ENCODE measurements around the gene ZIK1.

Gene ZIK1

DNA sequence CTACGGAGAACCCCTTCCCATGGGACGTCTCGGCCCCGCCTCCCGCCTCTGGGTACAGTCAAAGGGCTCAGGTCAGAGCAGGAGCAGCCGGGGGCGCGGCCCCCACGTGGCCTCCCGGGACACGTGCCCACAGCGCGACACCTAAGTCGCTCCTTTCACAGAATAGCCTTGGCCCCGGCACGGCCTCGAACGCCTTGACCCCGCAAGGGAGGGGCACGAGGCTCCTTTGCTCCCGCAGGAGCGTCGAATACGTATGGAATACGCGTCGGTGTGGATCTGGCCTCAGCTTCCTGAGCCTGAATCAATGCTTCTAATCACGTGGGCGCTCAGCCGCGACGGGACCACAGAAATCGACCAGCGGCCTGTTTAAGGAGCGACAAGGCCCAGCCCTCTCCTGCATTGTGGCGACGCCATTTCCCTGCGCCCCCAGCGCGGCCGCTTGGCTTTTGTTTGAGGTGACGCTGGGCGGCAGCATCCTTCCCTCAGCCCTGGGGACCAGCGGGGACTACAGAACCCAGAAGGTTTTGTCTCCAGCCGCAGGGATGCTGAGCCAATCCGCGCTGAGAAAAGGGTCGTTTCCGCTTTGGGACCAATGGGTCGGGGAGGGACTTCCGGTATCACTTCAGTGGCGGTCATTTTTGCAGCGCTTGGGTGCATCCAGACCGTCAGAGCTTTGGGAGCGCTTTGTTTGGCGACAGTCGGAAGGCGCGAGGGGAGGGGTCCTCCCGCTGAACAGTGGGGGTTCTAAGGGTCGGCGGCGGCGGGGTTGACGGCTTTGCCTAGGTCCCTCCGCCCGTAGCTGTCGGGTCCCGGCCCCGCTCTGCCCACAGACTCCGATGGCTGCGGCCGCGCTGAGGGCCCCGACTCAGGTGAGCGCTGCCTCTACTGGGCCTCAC is at the start of gene ZIK1:
Gene ZIK1, plus strand, starts transcription at position 625 of the 896 bp plus-strand sequence. Its CDS starts 212 bp downstream, at position 837.
- Histone ChIP-seq H3K4me3 (ENCODE audit: low read length) (peak within 1 kb of the TSS; percentile 95), H3K9ac (ENCODE audit: low read length) (peak within 1 kb of the TSS; percentile 86), H3K27ac (ENCODE audit: low read length) (peak within 1 kb of the TSS; percentile 60), H3K9me3 (ENCODE audit: control insufficient read depth, low read depth, low read length) (no peaks in the 10 kb centered on the region), H3K4me1 (ENCODE audit: control insufficient read depth, low read depth, low read length) (peaks cover 10% of the 10 kb centered on the region), H3K27me3 (ENCODE audit: control insufficient read depth, insufficient read depth, low read length) (no peaks in the 10 kb centered on the region), H3K36me3 (ENCODE audit: control insufficient read depth, low read depth, low read length) (peaks cover 24% of the 10 kb centered on the region)

DNA sequence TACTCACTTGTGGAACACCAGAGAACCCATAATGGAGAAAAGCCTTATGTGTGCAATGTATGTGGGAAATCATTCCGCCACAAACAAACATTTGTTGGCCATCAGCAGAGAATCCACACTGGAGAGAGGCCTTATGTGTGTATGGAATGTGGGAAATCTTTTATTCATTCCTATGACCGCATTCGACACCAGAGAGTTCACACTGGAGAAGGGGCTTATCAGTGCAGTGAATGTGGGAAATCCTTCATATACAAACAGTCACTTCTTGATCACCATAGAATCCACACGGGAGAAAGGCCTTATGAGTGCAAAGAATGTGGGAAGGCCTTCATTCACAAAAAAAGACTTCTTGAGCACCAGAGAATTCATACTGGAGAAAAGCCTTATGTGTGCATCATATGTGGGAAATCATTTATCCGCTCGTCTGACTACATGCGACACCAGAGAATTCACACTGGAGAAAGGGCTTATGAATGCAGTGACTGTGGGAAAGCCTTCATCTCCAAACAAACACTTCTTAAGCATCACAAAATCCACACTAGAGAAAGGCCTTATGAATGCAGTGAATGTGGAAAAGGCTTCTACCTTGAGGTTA is 45.9 kb upstream of the ZIK1 start:
- Histone ChIP-seq H3K9ac (ENCODE audit: low read length) (no peak overlapping the region), H3K9me3 (ENCODE audit: control insufficient read depth, low read depth, low read length) (peaks cover 34% of the 10 kb centered on the region), H3K27me3 (ENCODE audit: control insufficient read depth, insufficient read depth, low read length) (no peaks in the 10 kb centered on the region), H3K4me1 (ENCODE audit: control insufficient read depth, low read depth, low read length) (no peaks in the 10 kb centered on the region), H3K36me3 (ENCODE audit: control insufficient read depth, low read depth, low read length) (peaks cover 53% of the 10 kb centered on the region), H3K27ac (ENCODE audit: low read length) (no peak overlapping the region), H3K4me3 (ENCODE audit: low read length) (no peak overlapping the region)

DNA sequence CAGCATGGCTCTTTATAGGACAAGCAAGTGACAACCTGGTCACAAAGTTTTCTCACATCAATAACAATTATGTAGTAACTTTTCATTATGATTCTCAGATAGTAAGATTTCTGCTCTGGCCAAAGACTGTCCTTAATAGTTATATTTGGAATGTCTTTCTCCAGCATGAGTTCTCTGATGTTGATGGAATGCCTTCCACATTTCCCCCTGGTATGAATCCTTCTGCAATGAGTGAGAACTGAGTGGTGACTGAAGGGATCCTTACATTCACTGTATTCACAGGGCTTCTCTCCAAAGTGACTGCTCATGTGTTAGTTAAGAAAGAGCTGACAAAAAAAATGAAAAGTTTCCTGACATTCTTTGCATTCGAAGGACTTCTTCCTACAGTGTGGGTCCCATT is 37.4 kb upstream of the ZIK1 start:
- peaks cover 18% of the 10 kb centered on the region for H3K9me3 ChIP-seq (ENCODE audit: control insufficient read depth, low read depth, low read length)
- H3K27me3 ChIP-seq (ENCODE audit: control insufficient read depth, insufficient read depth, low read length): no peaks in the 10 kb centered on the region
- no peaks in the 10 kb centered on the region for H3K4me1 ChIP-seq (ENCODE audit: control insufficient read depth, low read depth, low read length)
- no peak overlapping the region for H3K9ac ChIP-seq (ENCODE audit: low read length)
- H3K36me3 ChIP-seq (ENCODE audit: control insufficient read depth, low read depth, low read length): peaks cover 72% of the 10 kb centered on the region
- H3K27ac ChIP-seq (ENCODE audit: low read length): no peak overlapping the region
- no peak overlapping the region for H3K4me3 ChIP-seq (ENCODE audit: low read length)

DNA sequence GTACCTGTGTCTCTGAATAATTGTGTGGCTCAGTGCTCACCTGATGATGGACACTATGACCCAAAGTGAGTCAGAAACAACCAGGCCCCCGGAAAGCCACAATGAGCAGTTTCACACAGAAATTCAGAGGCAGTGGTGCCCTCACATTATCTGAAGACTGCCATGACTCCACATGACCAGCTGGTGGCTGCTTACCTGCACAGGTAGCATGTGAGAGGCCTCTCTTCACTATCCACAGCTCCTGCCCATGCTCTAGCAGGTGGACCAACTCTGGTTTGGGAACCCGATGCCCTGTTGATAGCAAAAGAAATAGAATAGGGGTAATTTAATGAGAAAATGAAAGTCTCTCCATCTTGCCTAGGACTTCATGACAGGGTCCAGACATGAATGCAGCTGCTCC is 31.5 kb upstream of the ZIK1 start:
- Histone ChIP-seq H3K27ac (ENCODE audit: low read length) (no peak overlapping the region), H3K9me3 (ENCODE audit: control insufficient read depth, low read depth, low read length) (peaks cover 9% of the 10 kb centered on the region), H3K4me3 (ENCODE audit: low read length) (no peak overlapping the region), H3K36me3 (ENCODE audit: control insufficient read depth, low read depth, low read length) (peaks cover 56% of the 10 kb centered on the region), H3K27me3 (ENCODE audit: control insufficient read depth, insufficient read depth, low read length) (no peaks in the 10 kb centered on the region), H3K9ac (ENCODE audit: low read length) (no peak overlapping the region), H3K4me1 (ENCODE audit: control insufficient read depth, low read depth, low read length) (no peaks in the 10 kb centered on the region)

DNA sequence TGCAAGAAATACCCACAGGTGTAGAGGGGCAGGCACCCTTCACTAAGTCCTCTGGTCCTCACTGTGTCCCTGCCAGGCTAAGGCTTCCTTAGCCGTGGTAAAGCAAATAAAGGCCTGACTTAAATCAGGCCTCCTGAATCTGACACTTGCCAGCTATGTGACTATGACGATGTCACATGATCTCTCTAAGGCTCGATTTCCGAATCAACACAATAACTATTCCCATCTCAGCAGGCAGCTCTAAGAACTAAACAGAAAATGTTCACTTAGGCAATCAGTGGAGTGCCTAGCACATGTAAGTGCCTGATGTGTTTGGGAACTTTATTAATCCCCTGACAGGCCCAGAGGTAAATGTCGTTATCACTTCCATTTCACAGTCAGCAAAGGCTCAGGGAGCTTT is 26.3 kb upstream of the ZIK1 start:
- peaks cover 6% of the 10 kb centered on the region for H3K9me3 ChIP-seq (ENCODE audit: control insufficient read depth, low read depth, low read length)
- H3K4me3 ChIP-seq (ENCODE audit: low read length): no peak overlapping the region
- H3K27ac ChIP-seq (ENCODE audit: low read length): no peak overlapping the region
- H3K36me3 ChIP-seq (ENCODE audit: control insufficient read depth, low read depth, low read length): peaks cover 17% of the 10 kb centered on the region
- H3K27me3 ChIP-seq (ENCODE audit: control insufficient read depth, insufficient read depth, low read length): no peaks in the 10 kb centered on the region
- peaks cover 7% of the 10 kb centered on the region for H3K4me1 ChIP-seq (ENCODE audit: control insufficient read depth, low read depth, low read length)
- no peak overlapping the region for H3K9ac ChIP-seq (ENCODE audit: low read length)

DNA sequence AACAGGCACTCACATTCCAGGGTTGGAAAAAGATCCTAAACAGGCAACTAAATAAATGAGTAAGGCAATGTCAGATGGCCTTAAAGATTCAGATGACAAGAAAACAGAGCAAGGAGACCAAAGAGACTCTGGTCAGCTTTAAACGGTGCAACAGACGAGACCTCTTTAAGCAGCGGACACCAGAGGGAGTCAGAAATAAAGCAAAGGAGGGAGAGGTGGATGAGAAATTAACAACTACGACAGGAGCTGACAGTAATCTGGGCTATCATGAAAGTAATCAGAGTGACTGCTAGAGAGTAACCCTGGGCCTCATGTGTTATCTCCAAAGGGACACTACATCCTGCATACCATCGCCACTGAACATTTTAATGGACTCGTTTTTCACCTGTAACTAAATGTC is 25.4 kb upstream of the ZIK1 start:
- Histone ChIP-seq H3K36me3 (ENCODE audit: control insufficient read depth, low read depth, low read length) (peaks cover 17% of the 10 kb centered on the region), H3K9ac (ENCODE audit: low read length) (peak overlapping the region; percentile 69), H3K27ac (ENCODE audit: low read length) (no peak overlapping the region), H3K9me3 (ENCODE audit: control insufficient read depth, low read depth, low read length) (peaks cover 6% of the 10 kb centered on the region), H3K4me1 (ENCODE audit: control insufficient read depth, low read depth, low read length) (peaks cover 7% of the 10 kb centered on the region), H3K27me3 (ENCODE audit: control insufficient read depth, insufficient read depth, low read length) (no peaks in the 10 kb centered on the region), H3K4me3 (ENCODE audit: low read length) (peak overlapping the region; percentile 88)

DNA sequence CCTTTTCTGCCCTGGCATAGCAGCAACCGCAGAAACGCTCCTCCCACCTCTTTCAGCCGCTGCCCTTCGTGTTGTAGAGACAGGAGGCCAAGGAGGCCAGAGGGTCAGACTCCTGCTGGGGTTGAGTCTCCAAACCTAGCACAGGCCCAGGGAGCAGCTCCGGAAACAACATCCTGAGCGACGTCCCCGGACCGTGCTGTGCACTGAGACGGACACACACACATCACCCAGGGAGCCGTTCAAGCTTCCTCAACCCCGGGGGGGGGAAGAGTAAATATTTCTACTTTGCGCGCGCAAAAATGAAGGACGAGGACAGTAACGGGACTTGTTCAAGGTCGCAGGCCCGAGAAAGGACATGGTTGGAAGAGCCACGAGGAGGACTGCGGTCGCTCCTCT is 24.9 kb upstream of the ZIK1 start:
- peaks cover 7% of the 10 kb centered on the region for H3K4me1 ChIP-seq (ENCODE audit: control insufficient read depth, low read depth, low read length)
- H3K9ac ChIP-seq (ENCODE audit: low read length): peak overlapping the region; percentile 69
- peaks cover 6% of the 10 kb centered on the region for H3K9me3 ChIP-seq (ENCODE audit: control insufficient read depth, low read depth, low read length)
- H3K36me3 ChIP-seq (ENCODE audit: control insufficient read depth, low read depth, low read length): peaks cover 16% of the 10 kb centered on the region
- H3K4me3 ChIP-seq (ENCODE audit: low read length): peak overlapping the region; percentile 88
- H3K27ac ChIP-seq (ENCODE audit: low read length): no peak overlapping the region
- no peaks in the 10 kb centered on the region for H3K27me3 ChIP-seq (ENCODE audit: control insufficient read depth, insufficient read depth, low read length)

DNA sequence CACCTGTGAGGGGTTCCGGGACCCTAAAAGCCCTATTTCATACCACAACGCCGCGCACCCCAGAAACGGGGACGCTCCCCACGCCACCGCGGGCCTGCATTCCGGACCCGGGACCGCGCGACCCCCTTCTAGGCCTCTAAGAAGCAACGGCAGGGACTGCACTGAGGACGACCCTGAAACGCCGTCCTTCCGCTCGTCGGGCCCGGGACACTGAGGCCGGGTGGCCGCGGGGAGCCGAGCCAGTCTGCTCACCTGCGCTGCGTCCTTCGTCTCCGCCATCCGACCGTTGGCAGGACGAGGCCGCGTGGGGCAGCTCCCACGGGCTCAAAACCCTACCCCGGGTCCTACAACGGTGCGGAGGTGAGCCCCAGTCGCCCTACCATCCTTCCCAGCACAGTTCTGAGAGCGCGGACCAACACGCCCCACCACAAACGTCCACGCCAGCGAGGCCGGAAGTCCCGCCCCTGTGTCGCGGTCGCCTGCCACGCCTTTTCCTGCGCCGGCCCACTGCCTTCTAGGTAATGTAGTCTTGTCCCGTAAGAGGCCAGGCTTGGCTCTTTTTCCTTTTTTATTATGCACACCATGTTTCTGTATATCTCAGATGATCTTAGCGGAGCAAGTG is 24.4 kb upstream of the ZIK1 start, which contains the start of gene ZNF550:
Gene ZNF550, minus strand, starts transcription at position 460 of the 622 bp plus-strand sequence. Its CDS starts 181 bp downstream, at position 279.
- Histone ChIP-seq H3K9ac (ENCODE audit: low read length) (peak within 1 kb of the TSS; percentile 69), H3K27me3 (ENCODE audit: control insufficient read depth, insufficient read depth, low read length) (no peaks in the 10 kb centered on the region), H3K4me3 (ENCODE audit: low read length) (peak within 1 kb of the TSS; percentile 88), H3K9me3 (ENCODE audit: control insufficient read depth, low read depth, low read length) (peaks cover 11% of the 10 kb centered on the region), H3K36me3 (ENCODE audit: control insufficient read depth, low read depth, low read length) (peaks cover 11% of the 10 kb centered on the region), H3K27ac (ENCODE audit: low read length) (no peak within 1 kb of the TSS), H3K4me1 (ENCODE audit: control insufficient read depth, low read depth, low read length) (peaks cover 7% of the 10 kb centered on the region)

DNA sequence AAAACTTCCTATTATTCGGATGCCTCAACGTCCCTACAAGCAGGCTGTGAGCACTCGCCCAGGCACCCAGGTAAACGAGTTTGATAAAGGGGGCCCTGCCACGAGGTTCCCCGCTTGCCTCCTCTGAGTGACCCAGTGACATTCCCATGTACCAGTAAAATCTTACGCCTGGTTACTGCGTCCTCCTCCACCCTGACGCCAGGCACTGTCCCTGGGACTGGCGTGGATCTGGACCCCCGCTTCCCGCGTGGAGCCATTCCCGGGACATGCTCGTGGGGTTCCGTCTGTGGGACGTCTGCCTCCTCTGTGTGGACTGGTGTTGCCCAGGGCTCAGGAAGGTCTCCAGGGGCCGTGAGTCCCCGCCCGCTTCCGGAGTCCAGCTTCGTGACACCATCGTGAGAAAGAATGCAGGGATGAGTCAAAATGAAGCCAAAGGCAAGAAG is 23.9 kb upstream of the ZIK1 start:
- H3K27me3 ChIP-seq (ENCODE audit: control insufficient read depth, insufficient read depth, low read length): no peaks in the 10 kb centered on the region
- no peak overlapping the region for H3K27ac ChIP-seq (ENCODE audit: low read length)
- no peak overlapping the region for H3K9ac ChIP-seq (ENCODE audit: low read length)
- peaks cover 9% of the 10 kb centered on the region for H3K36me3 ChIP-seq (ENCODE audit: control insufficient read depth, low read depth, low read length)
- H3K9me3 ChIP-seq (ENCODE audit: control insufficient read depth, low read depth, low read length): peaks cover 16% of the 10 kb centered on the region
- peak overlapping the region; percentile 88 for H3K4me3 ChIP-seq (ENCODE audit: low read length)
- peaks cover 7% of the 10 kb centered on the region for H3K4me1 ChIP-seq (ENCODE audit: control insufficient read depth, low read depth, low read length)

DNA sequence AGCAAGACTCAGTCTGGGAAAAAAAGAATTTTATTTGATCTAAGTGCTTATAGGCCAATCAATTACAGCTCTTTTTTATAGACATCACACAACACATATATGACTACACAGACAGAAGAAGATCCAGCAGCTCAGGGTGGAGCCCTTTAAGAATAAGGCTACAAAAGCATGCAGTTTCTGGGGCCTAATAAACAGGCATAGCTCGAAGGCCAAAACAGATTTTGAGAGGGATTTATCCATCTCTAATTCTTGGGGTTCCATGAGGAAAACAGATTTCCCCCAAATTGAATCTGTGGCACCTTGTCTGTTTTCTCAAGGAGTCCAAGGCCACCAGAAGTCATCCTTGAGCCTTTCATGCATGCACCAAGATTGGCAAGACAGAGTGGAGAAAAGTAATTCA is 20.4 kb upstream of the ZIK1 start:
- no peak overlapping the region for H3K27ac ChIP-seq (ENCODE audit: low read length)
- H3K36me3 ChIP-seq (ENCODE audit: control insufficient read depth, low read depth, low read length): no peaks in the 10 kb centered on the region
- H3K9me3 ChIP-seq (ENCODE audit: control insufficient read depth, low read depth, low read length): peaks cover 39% of the 10 kb centered on the region
- no peaks in the 10 kb centered on the region for H3K27me3 ChIP-seq (ENCODE audit: control insufficient read depth, insufficient read depth, low read length)
- H3K4me1 ChIP-seq (ENCODE audit: control insufficient read depth, low read depth, low read length): peaks cover 3% of the 10 kb centered on the region
- H3K4me3 ChIP-seq (ENCODE audit: low read length): no peak overlapping the region
- H3K9ac ChIP-seq (ENCODE audit: low read length): no peak overlapping the region

DNA sequence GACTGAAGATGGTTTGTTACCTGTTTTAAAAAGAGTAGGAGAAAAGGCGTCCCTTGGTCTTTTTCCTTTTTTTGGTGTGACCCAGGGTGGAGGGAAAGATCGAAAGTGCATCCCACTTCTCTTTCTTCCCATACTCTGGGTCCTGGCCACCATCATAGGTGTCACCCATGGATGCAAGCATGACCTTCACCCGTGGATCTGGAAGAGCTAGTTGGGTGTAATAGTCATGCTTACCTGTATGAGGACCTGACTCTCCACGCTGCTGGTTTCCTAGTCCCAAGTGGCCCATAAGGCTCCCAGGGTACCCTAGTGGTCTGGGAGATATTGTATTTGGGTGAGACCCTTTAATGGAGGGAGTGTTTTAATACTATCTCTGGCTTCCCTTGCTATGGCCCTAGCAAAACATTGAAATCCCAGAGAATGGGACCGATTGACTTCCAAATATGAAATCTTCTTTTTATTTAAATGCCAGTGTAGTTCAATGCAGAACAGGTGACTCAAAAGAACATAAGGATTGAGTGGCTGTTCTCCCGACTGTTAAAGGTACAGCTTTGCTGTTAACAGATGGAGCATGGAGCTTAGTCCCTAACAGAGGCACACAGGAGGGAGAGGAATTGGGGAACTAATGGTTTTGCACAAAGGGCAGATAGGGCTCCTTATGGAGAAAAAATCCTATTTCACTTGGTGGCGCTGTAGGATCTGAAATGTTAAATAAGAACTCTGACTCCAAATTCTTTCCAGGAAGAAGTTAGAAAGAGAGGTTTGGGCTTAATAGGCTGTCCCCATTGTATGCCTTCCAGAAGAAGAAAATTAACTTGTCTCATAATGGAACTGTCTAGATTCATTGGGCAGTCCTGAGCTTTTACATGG is 17.3 kb upstream of the ZIK1 start:
- no peak overlapping the region for H3K4me3 ChIP-seq (ENCODE audit: low read length)
- no peaks in the 10 kb centered on the region for H3K27me3 ChIP-seq (ENCODE audit: control insufficient read depth, insufficient read depth, low read length)
- no peak overlapping the region for H3K9ac ChIP-seq (ENCODE audit: low read length)
- H3K36me3 ChIP-seq (ENCODE audit: control insufficient read depth, low read depth, low read length): no peaks in the 10 kb centered on the region
- peaks cover 60% of the 10 kb centered on the region for H3K9me3 ChIP-seq (ENCODE audit: control insufficient read depth, low read depth, low read length)
- no peak overlapping the region for H3K27ac ChIP-seq (ENCODE audit: low read length)
- H3K4me1 ChIP-seq (ENCODE audit: control insufficient read depth, low read depth, low read length): no peaks in the 10 kb centered on the region
